GM23338 (cell line): Measurements from ENCODE around the gene HK1.

Experiments
- CREB1 ChIP-seq: fragments of 250-450 bp; sonication (Bioruptor Pico); IDR thresholded peaks from 2 replicates; pipeline ENCODE4 v1.5.0; 2020; ENCODE audit warnings: low read depth, mild to moderate bottlenecking, moderate library complexity
- CTCF ChIP-seq, 2 experiments: fragments of 200-600 bp in 1 of 2; sonication (generic) in 1 of 2; conservative IDR thresholded peaks; 2 replicates each; pipeline versions ENCODE4 v1.5.1 to v1.6.1; 2016 to 2017; ENCODE audit warnings: antibody characterized with exemption in 2 of 2, low read depth in 2 of 2, mild to moderate bottlenecking in 2 of 2, moderate library complexity in 1 of 2

DNA sequence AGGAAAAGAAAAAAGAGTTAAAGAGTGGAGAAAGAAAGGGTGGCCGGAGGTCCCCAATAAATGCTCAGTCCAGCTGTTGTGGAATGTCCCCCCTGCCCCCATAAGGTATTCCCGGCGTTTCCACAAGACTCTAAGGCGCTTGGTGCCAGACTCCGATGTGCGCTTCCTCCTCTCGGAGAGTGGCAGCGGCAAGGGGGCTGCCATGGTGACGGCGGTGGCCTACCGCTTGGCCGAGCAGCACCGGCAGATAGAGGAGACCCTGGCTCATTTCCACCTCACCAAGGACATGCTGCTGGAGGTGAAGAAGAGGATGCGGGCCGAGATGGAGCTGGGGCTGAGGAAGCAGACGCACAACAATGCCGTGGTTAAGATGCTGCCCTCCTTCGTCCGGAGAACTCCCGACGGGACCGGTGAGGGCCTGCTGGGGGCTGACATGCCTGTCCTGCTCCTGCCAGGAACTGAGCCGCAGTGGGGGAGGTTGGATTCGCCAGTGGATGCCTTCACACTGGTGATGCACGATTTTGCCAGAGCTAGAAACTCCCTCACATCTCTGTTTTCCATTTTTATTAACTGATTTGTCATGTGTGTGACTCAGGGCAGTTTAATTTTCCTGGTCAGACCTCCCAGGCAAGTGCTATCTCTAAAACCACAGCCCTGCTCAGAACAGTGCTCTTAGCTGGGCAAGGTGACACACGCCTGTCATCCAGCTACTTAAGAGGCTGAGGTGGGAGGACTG, 104.3 kb downstream of the HK1 start:
- TF ChIP-seq CTCF (conservative IDR thresholded peaks at IDR 0.05; ENCODE audit: low read depth in 2 of 2): no peak
- TF ChIP-seq CREB1 (CRISPR knock-in tag): no peak
